Naive B cell (primary cell): ENCODE data around the gene LY6G6D. TPM values are rescaled to one million over a fixed set of nuclear protein-coding genes. Genes with fewer than 3 reads are reported as not detected.
A peak's percentile ranks its signal among the peaks of the same experiment; 100 is the strongest.

Source experiments
- ATAC-seq, 2 donors: fragments of 150-1000 bp; cut with Tn5 transposase; 2 replicates each; pipeline ENCODE4 v1.10.0; 2021; ENCODE audit warnings: low read depth in 2 of 2, mild to moderate bottlenecking in 2 of 2, moderate library complexity in 2 of 2
- DNase-seq: peaks from one replicate; pipeline ENCODE4 v3.0.0; 2022
- H3K27ac Mint-ChIP-seq, 6 donors: one replicate each; pipeline ENCODE4 v1.8.0; 2020 to 2022; ENCODE audit warnings: mild to moderate bottlenecking in 6 of 6, mixed read lengths in 6 of 6, moderate library complexity in 5 of 6, inconsistent platforms in 2 of 6
- H3K27me3 Mint-ChIP-seq, 3 donors: one replicate each; pipeline ENCODE4 v1.8.0; 2021 to 2022; ENCODE audit warnings: mixed read lengths in 3 of 3, mild to moderate bottlenecking in 1 of 3
- H3K36me3 Mint-ChIP-seq, 2 donors: one replicate each; pipeline ENCODE4 v1.8.0; 2020 to 2022; ENCODE audit warnings: mixed read lengths in 2 of 2, inconsistent platforms in 1 of 2, mild to moderate bottlenecking in 1 of 2
- H3K4me1 Mint-ChIP-seq, 3 donors: one replicate each; pipeline ENCODE4 v1.8.0; 2020 to 2022; ENCODE audit warnings: mixed read lengths in 3 of 3, inconsistent platforms in 1 of 3, mild to moderate bottlenecking in 1 of 3, moderate library complexity in 1 of 3
- H3K4me3 Mint-ChIP-seq, 8 donors: one replicate each; pipeline ENCODE4 v1.8.0; 2020 to 2022; ENCODE audit warnings: mild to moderate bottlenecking in 8 of 8, mixed read lengths in 8 of 8, moderate library complexity in 8 of 8, inconsistent platforms in 2 of 8
- H3K9me3 Mint-ChIP-seq, 7 donors: one replicate each; pipeline ENCODE4 v1.8.0; 2020 to 2022; ENCODE audit warnings: mixed read lengths in 7 of 7, mild to moderate bottlenecking in 5 of 7, inconsistent platforms in 2 of 7, moderate library complexity in 1 of 7
- polyA plus RNA-seq, 6 donors: library from polyadenylated mRNA; unstranded; fragments of 300-500 nt; fragmentation: Illumina TruSeq; gene quantifications; one replicate each; pipeline ENCODE4 v1.2.3, GENCODE V29; 2021; ENCODE audit warnings: low read depth in 6 of 6

Gene LY6G6D
- polyA plus RNA-seq, 6 donors from 2014 or later, result not detected

- H3K4me1 Mint-ChIP-seq, result peaks cover 18 to 30% (median 19%) of the 10 kb centered on the region in 3 donors
- H3K9me3 Mint-ChIP-seq, result no peaks in the 10 kb centered on the region
- no peaks in the 10 kb centered on the region for H3K27me3 Mint-ChIP-seq
- no peak overlapping the region for H3K27ac Mint-ChIP-seq
- DNase-seq, result no peak
- H3K36me3 Mint-ChIP-seq, result peaks cover 0 to 15% of the 10 kb centered on the region in 2 donors
- no peak for ATAC-seq
- H3K4me3 Mint-ChIP-seq, result no peak overlapping the region
These were observed 27.8 kb upstream of the LY6G6D start for GRCh38 chr6:31687321-31687720.

GRCh38 chr6:31687860-31688693 is 27.1 kb upstream of the LY6G6D start:
- Mint-ChIP-seq H3K4me3 (no peak overlapping the region), H3K4me1 (peaks cover 18 to 23% (median 22%) of the 10 kb centered on the region in 3 donors), H3K9me3 (no peaks in the 10 kb centered on the region), H3K36me3 (peaks cover 0 to 19% of the 10 kb centered on the region in 2 donors), H3K27ac (peak overlapping the region in 2 of 6 donors; percentile 10 to 84), H3K27me3 (no peaks in the 10 kb centered on the region)
- no peak for DNase-seq
- ATAC-seq, result no peak

DNA sequence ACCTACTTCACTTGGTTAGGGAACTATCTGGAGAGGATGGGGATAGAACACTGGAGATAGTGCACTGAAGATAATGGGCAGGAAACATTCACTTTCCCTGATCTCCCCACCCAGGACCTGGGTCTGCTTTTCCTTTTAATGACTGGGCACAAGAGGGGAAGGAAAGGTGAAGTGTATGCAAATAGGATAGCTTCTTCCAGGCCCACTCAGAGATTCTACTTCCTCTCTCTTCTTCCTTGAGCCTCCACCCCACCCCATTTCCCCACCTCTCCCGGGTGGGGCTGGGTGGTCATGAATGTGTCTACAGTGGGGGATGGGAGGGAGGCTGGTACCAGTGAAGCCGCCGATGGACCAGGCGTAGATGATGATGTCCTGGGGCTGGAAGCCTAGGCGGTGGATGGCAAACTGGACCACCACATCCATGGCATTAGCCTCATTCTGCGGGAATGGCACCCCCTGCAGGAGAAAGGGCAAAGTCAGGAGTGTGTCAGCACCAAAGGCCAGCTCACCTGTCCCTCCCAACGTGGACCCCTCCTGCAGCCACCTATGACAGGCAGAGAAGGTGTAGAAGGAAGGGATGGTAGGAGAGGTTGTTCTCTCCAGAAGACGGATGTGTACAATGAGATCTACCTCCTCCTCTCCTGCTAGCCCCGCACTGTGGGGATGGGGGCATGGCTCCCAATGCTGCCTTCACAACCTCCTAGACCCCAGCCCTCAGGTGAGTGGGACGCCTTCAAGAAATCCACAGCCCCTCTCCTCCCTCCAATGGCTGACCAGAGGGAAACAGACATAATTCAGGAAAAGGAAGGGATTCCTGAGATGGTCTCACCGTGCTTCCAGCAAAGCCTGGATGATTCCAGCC is 25.7 kb upstream of the LY6G6D start:
- Mint-ChIP-seq H3K4me3 (peak overlapping the region in 1 of 8 donors; percentile 42), H3K27ac (peak overlapping the region in 4 of 6 donors; percentile 55 to 78 (median 66)), H3K36me3 (peaks cover 0 to 24% of the 10 kb centered on the region in 2 donors), H3K4me1 (peaks cover 11 to 24% (median 17%) of the 10 kb centered on the region in 3 donors), H3K27me3 (no peaks in the 10 kb centered on the region), H3K9me3 (no peaks in the 10 kb centered on the region)
- ATAC-seq (no peak), DNase-seq (no peak)

- Mint-ChIP-seq H3K36me3 (peaks cover 0 to 24% of the 10 kb centered on the region in 2 donors), H3K4me1 (peaks cover 11 to 24% (median 17%) of the 10 kb centered on the region in 3 donors)
These were observed 24.7 kb upstream of the LY6G6D start for GRCh38 chr6:31690231-31691077.

DNA sequence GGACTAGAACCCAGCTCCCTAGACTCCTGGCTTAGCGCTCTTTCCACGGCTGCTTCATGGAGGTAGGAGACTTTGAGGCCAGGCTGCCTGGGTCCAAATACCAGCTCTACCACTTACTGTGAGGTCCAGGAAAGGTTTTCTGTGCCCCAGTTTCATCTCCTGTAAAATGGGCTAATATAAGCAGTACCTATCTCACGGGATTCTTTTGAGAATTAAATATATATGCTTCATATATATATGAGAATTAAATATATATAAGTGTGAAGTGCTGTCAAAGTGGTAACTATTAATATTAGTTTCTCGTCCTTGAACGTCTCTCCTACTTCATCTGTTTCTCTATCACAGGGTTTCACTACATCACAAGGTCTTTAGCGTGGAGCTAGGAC is 24.1 kb upstream of the LY6G6D start:
- DNase-seq (no peak), ATAC-seq (no peak)
- Mint-ChIP-seq H3K4me1 (peaks cover 11 to 24% (median 17%) of the 10 kb centered on the region in 3 donors), H3K27me3 (no peaks in the 10 kb centered on the region), H3K4me3 (no peak overlapping the region), H3K36me3 (peaks cover 0 to 22% of the 10 kb centered on the region in 2 donors), H3K27ac (no peak overlapping the region), H3K9me3 (no peaks in the 10 kb centered on the region)

More at GRCh38 chr6:31690231-31691077, 24.7 kb upstream of the LY6G6D start:
- H3K27ac Mint-ChIP-seq, result peak overlapping the region in 3 of 6 donors; percentile 4 to 71 (median 8)
- no peak for DNase-seq
- no peak for ATAC-seq
- H3K4me3 Mint-ChIP-seq, result no peak overlapping the region
- H3K27me3 Mint-ChIP-seq, result no peaks in the 10 kb centered on the region
- no peaks in the 10 kb centered on the region for H3K9me3 Mint-ChIP-seq

GRCh38 chr6:31691564-31692108 is 23.5 kb upstream of the LY6G6D start:
- ATAC-seq (no peak), DNase-seq (no peak)
- Mint-ChIP-seq H3K27me3 (no peaks in the 10 kb centered on the region), H3K4me1 (peaks cover 11 to 24% (median 17%) of the 10 kb centered on the region in 3 donors), H3K27ac (no peak overlapping the region), H3K9me3 (no peaks in the 10 kb centered on the region), H3K4me3 (no peak overlapping the region), H3K36me3 (peaks cover 0 to 17% of the 10 kb centered on the region in 2 donors)

- peaks cover 11 to 25% (median 17%) of the 10 kb centered on the region in 3 donors for H3K4me1 Mint-ChIP-seq
- H3K27ac Mint-ChIP-seq, result peak overlapping the region in 1 of 6 donors; percentile 26
- peaks cover 0 to 18% of the 10 kb centered on the region in 2 donors for H3K36me3 Mint-ChIP-seq
- H3K9me3 Mint-ChIP-seq, result no peaks in the 10 kb centered on the region
- H3K4me3 Mint-ChIP-seq, result no peak overlapping the region
- DNase-seq, result no peak
- ATAC-seq, result no peak
- H3K27me3 Mint-ChIP-seq, result no peaks in the 10 kb centered on the region
These were observed 22.8 kb upstream of the LY6G6D start for GRCh38 chr6:31692353-31692752.

- no peak overlapping the region for H3K4me3 Mint-ChIP-seq
- H3K4me1 Mint-ChIP-seq, result peaks cover 16 to 30% (median 20%) of the 10 kb centered on the region in 3 donors
- no peaks in the 10 kb centered on the region for H3K9me3 Mint-ChIP-seq
- no peaks in the 10 kb centered on the region for H3K27me3 Mint-ChIP-seq
- H3K27ac Mint-ChIP-seq, result peak overlapping the region in 1 of 6 donors; percentile 26
- ATAC-seq (no peak), DNase-seq (no peak)
- peaks cover 3 to 18% of the 10 kb centered on the region in 2 donors for H3K36me3 Mint-ChIP-seq
These were observed 22.3 kb upstream of the LY6G6D start for GRCh38 chr6:31692886-31693285.

DNA sequence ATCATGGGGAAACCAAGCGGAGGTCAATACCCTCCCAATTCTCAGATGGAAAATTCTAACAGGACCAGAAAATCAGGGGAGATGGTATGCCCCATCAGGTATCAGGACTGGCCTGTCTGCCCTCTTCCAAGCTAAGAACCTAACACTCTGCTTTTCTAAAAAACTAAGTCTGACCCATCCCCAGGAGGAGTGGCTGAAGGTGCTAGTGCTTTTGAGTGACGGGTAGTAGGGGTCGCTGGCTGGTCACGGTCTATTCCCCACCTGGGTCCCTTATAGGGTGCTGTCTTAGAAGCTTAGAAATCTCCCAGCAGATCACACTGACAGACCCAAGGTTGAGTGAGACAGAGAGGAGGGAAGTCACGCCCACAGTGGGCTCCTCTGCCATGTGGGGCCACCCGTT is 21.6 kb upstream of the LY6G6D start:
- Mint-ChIP-seq H3K4me3 (no peak overlapping the region), H3K4me1 (peaks cover 18 to 30% (median 23%) of the 10 kb centered on the region in 3 donors), H3K36me3 (peaks cover 6 to 16% of the 10 kb centered on the region in 2 donors), H3K27me3 (no peaks in the 10 kb centered on the region), H3K27ac (peak overlapping the region in 2 of 6 donors; percentile 44 to 68), H3K9me3 (no peaks in the 10 kb centered on the region)
- no peak for DNase-seq
- no peak for ATAC-seq

DNA sequence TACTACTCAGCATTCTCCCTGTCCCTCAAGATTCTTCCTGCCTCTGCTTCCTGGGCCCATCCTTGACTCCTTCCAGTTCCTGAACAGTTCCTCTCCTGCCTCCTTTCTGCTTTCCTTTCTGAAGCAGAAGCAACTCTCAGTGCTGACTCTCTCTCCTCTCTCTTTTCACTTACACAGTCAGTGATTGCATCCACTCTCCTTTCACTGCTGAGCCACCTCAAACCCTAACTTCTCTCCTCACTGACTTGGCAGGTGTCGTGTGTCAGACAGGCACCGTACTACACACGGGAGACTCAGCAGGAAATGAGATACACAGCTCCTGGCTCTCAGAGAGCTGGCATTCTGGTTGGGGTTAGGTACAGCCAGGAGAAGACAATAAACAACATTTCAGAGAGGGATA is 17.6 kb upstream of the LY6G6D start:
- no peak overlapping the region for H3K4me3 Mint-ChIP-seq
- DNase-seq (no peak), ATAC-seq (no peak)
- peaks cover 6 to 18% of the 10 kb centered on the region in 2 donors for H3K36me3 Mint-ChIP-seq
- no peaks in the 10 kb centered on the region for H3K27me3 Mint-ChIP-seq
- peak overlapping the region in 4 of 6 donors; percentile 11 to 92 (median 14) for H3K27ac Mint-ChIP-seq
- H3K4me1 Mint-ChIP-seq, result peaks cover 25 to 34% (median 27%) of the 10 kb centered on the region in 3 donors
- H3K9me3 Mint-ChIP-seq, result no peaks in the 10 kb centered on the region

- Mint-ChIP-seq H3K4me3 (peak overlapping the region in 7 of 8 donors; percentile 24 to 100 (median 97)), H3K4me1 (peaks cover 28 to 46% (median 33%) of the 10 kb centered on the region in 3 donors)
- no peak for ATAC-seq
These were observed 14.3 kb upstream of the LY6G6D start for GRCh38 chr6:31700740-31701401.

More at GRCh38 chr6:31700740-31701401, 14.3 kb upstream of the LY6G6D start:
- H3K36me3 Mint-ChIP-seq, result peaks cover 6 to 12% of the 10 kb centered on the region in 2 donors
- DNase-seq, result no peak
- no peaks in the 10 kb centered on the region for H3K9me3 Mint-ChIP-seq
- peak overlapping the region in 4 of 6 donors; percentile 37 to 97 (median 75) for H3K27ac Mint-ChIP-seq
- no peaks in the 10 kb centered on the region for H3K27me3 Mint-ChIP-seq
